Measurements from ENCODE around the gene CLDN10.

DNA sequence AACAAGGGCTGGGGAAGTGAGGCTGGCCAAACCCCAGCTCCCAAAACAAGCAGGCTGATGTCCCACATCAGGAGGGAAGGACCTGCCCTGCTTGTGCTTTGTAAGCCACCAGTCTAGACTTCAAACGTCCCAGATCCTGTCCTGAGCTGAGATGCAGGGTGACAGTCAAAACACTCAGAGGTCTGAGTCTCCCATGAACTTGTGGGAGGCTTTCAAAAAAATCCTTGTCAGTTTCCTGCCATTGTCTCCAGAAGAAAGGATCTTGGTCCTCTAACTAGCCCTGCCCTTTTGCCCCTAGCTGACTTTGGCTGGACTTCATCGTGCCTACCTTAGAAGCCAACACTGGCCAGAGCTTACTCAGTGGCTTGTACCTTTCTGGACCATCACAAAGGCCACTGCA is 48.7 kb downstream of the CLDN10 start:
- TF ChIP-seq CTCF (IDR thresholded peaks at IDR 0.05) (no peak), POLR2A (IDR thresholded peaks at IDR 0.05) (no peak)
